OCI-LY7 (cell line): ENCODE results near the gene IDE.

Experiments used
- EZH2phosphoT487 ChIP-seq: fragments of 200-600 bp; sonication (generic); IDR thresholded peaks from 2 replicates; pipeline ENCODE4 v1.6.1; 2018; ENCODE audit warnings: low read depth, borderline replicate concordance, mild to moderate bottlenecking, mixed run types, antibody characterized with exemption, low read length, moderate library complexity, mixed read lengths
- TF ChIP-seq, protein P1 (sequence below): fragments of 200-600 bp; sonication (generic); conservative IDR thresholded peaks from 2 replicates; pipeline ENCODE4 v1.5.1; 2014; ENCODE audit warnings: mild to moderate bottlenecking, antibody characterized with exemption, low read length, moderate library complexity, mixed read lengths

DNA sequence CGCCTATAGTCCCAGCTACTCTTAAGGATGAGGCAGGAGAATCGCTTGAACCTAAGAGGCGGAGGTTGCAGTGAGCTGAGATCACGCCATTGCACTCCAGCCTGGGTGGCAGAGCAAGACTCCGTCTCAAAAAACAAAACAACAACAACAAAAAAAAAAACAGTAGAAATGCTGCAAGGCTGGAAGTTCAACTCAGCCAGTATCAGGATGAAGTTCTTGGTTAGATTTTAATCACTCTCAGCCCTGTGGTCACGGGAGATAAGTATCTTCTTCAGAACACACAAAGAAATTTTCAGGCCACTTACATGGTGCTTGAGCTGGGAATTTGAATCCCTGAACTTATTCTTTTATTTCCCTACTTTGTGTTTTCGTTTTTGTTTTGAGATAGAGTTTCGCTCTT is 162.5 kb downstream of the IDE start:
- TF ChIP-seq, protein P1, sequence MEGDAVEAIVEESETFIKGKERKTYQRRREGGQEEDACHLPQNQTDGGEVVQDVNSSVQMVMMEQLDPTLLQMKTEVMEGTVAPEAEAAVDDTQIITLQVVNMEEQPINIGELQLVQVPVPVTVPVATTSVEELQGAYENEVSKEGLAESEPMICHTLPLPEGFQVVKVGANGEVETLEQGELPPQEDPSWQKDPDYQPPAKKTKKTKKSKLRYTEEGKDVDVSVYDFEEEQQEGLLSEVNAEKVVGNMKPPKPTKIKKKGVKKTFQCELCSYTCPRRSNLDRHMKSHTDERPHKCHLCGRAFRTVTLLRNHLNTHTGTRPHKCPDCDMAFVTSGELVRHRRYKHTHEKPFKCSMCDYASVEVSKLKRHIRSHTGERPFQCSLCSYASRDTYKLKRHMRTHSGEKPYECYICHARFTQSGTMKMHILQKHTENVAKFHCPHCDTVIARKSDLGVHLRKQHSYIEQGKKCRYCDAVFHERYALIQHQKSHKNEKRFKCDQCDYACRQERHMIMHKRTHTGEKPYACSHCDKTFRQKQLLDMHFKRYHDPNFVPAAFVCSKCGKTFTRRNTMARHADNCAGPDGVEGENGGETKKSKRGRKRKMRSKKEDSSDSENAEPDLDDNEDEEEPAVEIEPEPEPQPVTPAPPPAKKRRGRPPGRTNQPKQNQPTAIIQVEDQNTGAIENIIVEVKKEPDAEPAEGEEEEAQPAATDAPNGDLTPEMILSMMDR: no peak
- no peak for TF ChIP-seq EZH2phosphoT487
